Measurements from ENCODE around the gene FBXL5.

DNA sequence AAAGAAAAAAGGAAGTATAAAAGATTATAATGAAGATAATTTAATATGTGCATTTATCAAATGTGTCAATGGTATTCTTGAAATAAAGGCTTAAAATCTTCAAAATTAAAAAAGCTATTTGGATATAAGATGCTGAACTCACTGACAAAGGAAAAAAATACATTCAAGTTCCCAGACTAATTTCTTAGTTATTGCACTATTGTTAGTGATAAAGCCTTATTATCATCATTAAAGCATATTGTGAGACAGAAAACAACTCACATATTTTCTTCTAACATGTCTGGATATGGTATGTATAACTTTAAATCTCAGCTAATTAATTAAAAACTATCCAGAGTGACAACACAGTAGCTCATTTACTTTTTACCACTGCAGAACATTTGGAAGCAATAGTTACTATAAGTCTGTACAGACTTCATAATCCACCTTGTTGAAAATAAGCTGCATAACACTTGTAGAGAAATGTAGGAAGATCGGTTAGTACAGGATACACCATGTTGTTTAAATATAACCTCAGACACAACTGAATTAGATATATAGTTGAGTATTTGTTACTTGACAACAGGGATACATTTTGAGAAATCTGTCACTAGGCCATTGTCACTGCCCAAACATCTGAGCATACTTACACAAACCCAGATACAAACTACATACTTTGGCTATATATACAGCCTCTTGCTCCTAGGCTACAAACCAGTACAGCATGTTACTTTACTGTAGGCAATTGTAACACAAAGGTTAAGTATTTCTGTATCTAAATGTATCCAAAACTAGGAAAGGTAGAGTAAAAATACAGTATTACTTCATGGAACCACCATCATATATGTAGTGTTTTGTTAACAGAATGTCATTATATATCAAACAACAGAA lies 13.6 kb upstream of the FBXL5 start:
- TF ChIP-seq, protein P1, sequence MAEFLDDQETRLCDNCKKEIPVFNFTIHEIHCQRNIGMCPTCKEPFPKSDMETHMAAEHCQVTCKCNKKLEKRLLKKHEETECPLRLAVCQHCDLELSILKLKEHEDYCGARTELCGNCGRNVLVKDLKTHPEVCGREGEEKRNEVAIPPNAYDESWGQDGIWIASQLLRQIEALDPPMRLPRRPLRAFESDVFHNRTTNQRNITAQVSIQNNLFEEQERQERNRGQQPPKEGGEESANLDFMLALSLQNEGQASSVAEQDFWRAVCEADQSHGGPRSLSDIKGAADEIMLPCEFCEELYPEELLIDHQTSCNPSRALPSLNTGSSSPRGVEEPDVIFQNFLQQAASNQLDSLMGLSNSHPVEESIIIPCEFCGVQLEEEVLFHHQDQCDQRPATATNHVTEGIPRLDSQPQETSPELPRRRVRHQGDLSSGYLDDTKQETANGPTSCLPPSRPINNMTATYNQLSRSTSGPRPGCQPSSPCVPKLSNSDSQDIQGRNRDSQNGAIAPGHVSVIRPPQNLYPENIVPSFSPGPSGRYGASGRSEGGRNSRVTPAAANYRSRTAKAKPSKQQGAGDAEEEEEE (CRISPR knock-in tag; IDR thresholded peaks at IDR 0.05; ENCODE audit: borderline replicate concordance), result no peak
- TF ChIP-seq NFE2L1 (CRISPR knock-in tag; IDR thresholded peaks at IDR 0.05; ENCODE audit: borderline replicate concordance) (no peak), ZSCAN25 (CRISPR knock-in tag; IDR thresholded peaks at IDR 0.05) (no peak)
- TF ChIP-seq, protein P2, sequence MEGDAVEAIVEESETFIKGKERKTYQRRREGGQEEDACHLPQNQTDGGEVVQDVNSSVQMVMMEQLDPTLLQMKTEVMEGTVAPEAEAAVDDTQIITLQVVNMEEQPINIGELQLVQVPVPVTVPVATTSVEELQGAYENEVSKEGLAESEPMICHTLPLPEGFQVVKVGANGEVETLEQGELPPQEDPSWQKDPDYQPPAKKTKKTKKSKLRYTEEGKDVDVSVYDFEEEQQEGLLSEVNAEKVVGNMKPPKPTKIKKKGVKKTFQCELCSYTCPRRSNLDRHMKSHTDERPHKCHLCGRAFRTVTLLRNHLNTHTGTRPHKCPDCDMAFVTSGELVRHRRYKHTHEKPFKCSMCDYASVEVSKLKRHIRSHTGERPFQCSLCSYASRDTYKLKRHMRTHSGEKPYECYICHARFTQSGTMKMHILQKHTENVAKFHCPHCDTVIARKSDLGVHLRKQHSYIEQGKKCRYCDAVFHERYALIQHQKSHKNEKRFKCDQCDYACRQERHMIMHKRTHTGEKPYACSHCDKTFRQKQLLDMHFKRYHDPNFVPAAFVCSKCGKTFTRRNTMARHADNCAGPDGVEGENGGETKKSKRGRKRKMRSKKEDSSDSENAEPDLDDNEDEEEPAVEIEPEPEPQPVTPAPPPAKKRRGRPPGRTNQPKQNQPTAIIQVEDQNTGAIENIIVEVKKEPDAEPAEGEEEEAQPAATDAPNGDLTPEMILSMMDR (CRISPR knock-in tag; IDR thresholded peaks at IDR 0.05), result no peak
- TF ChIP-seq, protein P3, sequence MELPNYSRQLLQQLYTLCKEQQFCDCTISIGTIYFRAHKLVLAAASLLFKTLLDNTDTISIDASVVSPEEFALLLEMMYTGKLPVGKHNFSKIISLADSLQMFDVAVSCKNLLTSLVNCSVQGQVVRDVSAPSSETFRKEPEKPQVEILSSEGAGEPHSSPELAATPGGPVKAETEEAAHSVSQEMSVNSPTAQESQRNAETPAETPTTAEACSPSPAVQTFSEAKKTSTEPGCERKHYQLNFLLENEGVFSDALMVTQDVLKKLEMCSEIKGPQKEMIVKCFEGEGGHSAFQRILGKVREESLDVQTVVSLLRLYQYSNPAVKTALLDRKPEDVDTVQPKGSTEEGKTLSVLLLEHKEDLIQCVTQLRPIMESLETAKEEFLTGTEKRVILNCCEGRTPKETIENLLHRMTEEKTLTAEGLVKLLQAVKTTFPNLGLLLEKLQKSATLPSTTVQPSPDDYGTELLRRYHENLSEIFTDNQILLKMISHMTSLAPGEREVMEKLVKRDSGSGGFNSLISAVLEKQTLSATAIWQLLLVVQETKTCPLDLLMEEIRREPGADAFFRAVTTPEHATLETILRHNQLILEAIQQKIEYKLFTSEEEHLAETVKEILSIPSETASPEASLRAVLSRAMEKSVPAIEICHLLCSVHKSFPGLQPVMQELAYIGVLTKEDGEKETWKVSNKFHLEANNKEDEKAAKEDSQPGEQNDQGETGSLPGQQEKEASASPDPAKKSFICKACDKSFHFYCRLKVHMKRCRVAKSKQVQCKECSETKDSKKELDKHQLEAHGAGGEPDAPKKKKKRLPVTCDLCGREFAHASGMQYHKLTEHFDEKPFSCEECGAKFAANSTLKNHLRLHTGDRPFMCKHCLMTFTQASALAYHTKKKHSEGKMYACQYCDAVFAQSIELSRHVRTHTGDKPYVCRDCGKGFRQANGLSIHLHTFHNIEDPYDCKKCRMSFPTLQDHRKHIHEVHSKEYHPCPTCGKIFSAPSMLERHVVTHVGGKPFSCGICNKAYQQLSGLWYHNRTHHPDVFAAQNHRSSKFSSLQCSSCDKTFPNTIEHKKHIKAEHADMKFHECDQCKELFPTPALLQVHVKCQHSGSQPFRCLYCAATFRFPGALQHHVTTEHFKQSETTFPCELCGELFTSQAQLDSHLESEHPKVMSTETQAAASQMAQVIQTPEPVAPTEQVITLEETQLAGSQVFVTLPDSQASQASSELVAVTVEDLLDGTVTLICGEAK (IDR thresholded peaks at IDR 0.05), result no peak
- TF ChIP-seq, protein P3 (CRISPR knock-in tag; IDR thresholded peaks at IDR 0.05), result no peak
